GM21423 (cell line): ENCODE results near the gene ADORA2A.

Experiments used
- ATAC-seq: cut with Tn5 transposase; IDR thresholded peaks from one replicate; pipeline ENCODE4 v1.9.1; 2021; ENCODE audit warnings: mild to moderate bottlenecking, moderate library complexity; ENCODE audit not compliant: unreplicated experiment

The ADORA2A gene

GRCh38 chr22:24431309-24432034 is 4.1 kb downstream of the ADORA2A start:
- ATAC-seq, result no peak

GRCh38 chr22:24432059-24432853 is 4.9 kb downstream of the ADORA2A start:
- no peak for ATAC-seq

- ATAC-seq, result no peak
Observed at GRCh38 chr22:24433001-24433827, 5.8 kb downstream of the ADORA2A start.

DNA sequence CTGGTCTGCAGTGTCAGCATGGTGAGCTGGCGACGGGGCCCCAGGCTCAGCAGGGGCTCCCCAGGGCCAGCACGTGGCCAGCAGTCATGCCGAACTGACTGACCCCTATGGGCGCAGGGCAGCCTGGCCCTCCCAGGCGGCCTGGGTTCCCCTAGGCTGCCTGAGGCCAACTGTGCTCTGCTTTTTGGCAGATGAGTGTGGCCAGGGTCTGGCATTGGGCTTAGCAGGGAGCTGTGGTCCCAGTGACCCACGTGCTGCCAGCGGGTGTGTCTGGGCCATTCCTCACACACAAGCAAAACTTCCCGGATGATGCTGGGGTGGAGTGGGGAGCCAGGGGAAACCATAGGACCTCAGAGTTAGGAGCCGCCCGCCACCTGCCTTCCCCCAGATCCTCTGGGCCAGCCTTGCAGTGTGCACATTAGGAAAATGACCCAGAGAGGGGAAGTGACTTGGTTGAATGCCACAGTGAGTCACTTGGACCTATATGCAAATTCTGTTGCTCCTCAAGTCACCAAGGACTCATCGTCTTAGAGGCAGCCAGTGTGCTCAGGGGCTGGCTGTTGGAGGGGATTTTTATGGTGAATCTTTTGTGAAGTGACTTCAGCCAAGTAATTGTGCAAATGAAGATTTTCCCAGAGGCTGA is 6.5 kb downstream of the ADORA2A start:
- ATAC-seq, result peak; percentile 55

- ATAC-seq, result peak; percentile 50
Observed at GRCh38 chr22:24434471-24435322, 7.3 kb downstream of the ADORA2A start.

DNA sequence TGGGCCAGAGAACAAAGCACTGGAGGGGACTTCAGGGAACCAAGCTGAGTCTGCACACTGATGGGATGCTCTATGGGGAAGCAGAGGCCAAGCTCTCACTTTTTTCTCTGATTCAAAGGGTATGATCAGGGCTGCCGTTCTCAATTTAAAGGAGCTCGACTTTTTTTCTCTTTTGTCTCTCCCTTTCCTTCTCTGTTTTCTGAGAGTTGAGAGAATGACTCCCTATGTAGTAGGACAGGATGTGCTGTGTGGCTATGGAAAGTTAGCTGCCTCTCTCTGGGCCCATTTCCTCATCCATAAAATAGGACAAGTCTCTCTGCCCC is 7.9 kb downstream of the ADORA2A start:
- no peak for ATAC-seq

DNA sequence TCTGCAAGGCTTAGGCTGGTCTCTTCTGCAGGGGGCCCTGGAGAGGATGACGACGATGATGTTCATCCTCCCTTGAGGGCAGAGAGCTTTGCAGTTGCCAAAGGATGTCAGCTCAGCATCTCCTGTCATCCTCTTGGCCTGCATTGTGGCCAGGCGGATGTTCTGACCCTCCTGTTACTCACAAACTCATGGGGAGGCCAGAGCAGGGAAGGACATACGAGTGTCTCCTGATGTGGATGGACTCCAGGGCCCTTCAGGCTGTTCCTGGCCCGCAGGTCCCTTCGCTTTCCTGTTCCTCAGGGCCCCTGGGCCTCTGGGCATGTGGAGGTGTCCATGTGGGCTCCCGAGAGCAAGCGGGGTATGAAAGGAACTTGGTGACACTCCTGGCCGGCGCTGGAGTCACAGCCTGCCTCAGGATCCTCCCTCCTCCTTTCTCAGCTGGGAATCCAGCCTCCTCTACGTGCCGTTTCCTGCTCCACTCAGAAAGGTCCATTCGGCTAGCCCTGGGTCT is 8.5 kb downstream of the ADORA2A start:
- ATAC-seq, result no peak

GRCh38 chr22:24436553-24436952 is 9.2 kb downstream of the ADORA2A start:
- no peak for ATAC-seq

- no peak for ATAC-seq
Observed at GRCh38 chr22:24437091-24437490, 9.7 kb downstream of the ADORA2A start.

DNA sequence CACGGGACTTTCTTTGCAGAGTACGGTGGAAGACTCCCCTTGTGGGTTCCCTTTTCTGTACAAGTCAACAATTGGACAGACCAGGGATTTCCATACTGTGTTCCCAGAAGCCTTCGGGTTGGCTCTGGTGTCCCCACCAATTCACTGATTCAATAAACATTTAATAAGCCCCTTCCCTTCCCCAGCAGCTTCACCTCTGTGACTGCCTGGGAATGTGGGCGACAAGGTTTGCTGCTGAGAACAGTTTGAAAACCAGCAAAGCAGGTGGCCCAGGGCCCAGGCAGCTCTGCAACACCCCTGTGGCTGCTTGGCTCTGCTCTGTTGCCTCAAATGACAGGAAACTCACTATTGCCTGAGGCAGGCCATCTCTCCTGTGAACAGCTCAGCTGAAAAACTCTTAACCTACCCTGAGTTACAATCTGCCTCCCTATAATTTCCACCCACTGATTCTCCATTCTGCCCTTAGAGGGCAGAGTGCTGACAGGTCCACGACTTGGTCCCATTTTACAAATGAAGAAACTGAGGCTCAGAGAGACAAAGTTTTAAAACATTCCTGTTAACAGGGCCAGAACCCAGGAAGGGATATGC is 10.4 kb downstream of the ADORA2A start:
- ATAC-seq, result no peak

GRCh38 chr22:24440270-24440717 is 12.9 kb downstream of the ADORA2A start:
- no peak for ATAC-seq

GRCh38 chr22:24440718-24441405 is 13.5 kb downstream of the ADORA2A start:
- ATAC-seq, result no peak

GRCh38 chr22:24441406-24442351 is 14.3 kb downstream of the ADORA2A start:
- ATAC-seq, result no peak

DNA sequence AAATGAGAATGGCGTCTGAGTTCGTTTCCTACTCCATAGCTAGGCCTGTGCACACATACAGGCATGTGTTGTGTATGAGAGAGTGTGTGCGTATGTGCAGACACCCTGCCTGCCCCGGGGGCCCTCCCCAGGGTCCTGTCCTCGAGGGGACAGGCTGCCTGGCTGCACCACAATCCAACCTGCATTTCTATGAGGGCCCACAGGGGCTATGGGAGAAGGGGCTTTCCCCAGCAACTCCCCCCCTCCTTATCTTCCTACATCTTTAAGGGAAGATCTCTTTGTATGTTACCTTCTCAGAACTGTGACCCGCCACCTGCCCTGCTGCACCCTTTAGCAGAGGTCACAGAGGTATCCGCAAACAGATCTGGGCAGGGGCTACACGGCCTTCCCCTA is 14.9 kb downstream of the ADORA2A start:
- ATAC-seq, result no peak

GRCh38 chr22:24443668-24444067 is 16.3 kb downstream of the ADORA2A start:
- no peak for ATAC-seq

GRCh38 chr22:24444251-24444650 is 16.9 kb downstream of the ADORA2A start:
- no peak for ATAC-seq

- ATAC-seq, result no peak
Observed at GRCh38 chr22:24444729-24445466, 17.5 kb downstream of the ADORA2A start.
